HG03342 (cell line): ENCODE data around the gene SPRED3.
"Not testable (repeated sequence)": the region's sequence is repeated elsewhere in the genome, so short reads cannot be mapped to it uniquely, and the experiment has no call there.

ENCODE experiments used
- ATAC-seq: cut with Tn5 transposase; IDR thresholded peaks from one replicate; pipeline ENCODE4 v1.9.1; 2021; ENCODE audit warnings: mild to moderate bottlenecking, moderate library complexity; ENCODE audit not compliant: unreplicated experiment

SPRED3 gene, protein sequence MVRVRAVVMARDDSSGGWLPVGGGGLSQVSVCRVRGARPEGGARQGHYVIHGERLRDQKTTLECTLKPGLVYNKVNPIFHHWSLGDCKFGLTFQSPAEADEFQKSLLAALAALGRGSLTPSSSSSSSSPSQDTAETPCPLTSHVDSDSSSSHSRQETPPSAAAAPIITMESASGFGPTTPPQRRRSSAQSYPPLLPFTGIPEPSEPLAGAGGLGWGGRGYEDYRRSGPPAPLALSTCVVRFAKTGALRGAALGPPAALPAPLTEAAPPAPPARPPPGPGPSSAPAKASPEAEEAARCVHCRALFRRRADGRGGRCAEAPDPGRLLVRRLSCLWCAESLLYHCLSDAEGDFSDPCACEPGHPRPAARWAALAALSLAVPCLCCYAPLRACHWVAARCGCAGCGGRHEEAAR

DNA sequence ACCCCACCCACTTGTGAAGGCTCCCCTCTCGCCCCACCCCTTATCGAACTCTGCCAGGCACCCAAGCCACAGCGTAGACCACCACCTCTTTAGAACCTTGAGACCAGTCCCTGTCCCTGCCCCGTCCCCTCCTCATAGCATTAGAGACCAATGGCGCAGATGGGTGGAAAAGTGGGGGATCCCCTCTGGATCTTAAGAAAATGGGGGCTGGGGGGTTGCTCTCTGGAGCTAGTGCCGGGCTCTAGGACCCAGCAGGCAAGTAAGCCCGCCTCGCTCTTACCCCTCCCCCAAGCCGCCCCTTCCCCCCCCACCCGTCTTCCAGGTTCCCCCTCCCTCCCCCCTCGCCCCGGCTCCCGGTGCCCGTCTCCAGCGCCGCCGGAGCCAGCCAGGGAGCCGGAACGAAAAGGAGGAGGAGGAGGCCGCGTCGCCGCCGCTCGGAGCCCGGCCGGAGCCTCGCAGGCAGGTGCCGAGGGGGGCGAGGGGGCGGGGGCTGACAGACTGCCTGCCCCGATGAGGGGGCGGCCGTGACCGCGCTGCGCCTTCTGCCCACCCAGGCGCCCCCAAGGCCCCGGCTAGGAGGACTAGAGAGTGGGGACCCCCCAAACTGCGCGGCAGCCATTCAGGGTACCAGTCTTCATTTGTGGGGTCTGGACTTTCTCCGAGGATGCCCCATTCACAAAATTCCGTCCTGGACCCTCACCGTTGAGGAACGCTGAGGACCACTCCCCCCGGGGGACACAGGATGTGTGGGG, at the start of gene SPRED3:
TSS of gene SPRED3 (plus strand) at position 349 of the 752 bp plus-strand sequence. CDS start 1,606 bp downstream, outside the sequence.
- ATAC-seq: no peak

DNA sequence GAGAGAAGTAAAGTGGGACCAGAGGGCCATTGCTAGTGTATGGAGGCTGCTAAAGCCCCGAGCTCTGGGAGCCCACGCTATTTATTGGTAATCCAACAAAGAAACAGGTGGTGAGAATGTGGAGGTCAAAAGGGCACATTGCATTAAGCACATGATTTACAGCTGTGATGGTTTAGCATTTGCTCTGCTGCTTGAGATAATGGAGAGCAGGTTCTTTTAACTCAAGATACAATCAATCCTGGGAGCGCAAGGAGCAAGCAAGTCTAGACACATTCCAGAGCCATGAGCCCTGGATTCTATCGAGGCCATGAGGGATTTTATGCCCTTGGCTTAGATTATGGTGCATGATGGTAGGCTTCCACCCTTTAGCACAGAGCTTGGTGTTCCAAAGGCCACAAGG, 49.5 kb upstream of the SPRED3 start:
- ATAC-seq: not testable (repeated sequence)

GRCh38 chr19:38340927-38341326, 47.6 kb upstream of the SPRED3 start:
- no peak for ATAC-seq

DNA sequence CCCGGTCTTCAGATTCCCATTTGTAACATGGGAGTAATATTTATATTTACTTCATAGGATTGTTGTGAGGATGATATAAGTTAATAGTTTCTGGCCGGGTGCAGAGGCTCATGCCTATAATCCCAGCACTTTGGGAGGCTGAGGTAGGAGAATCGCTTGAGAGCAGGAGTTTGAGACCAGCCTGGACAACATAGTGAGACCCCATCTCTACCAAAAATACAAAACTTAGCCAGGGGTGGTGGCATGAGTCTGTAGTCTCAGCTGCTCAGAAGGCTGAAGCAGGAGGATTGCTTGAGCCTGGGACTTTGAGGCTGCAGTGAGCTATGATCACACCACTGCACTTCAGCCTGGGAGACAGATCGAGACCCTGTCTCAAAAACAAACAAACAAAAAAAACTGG, 41.7 kb upstream of the SPRED3 start:
- ATAC-seq: no peak

GRCh38 chr19:38350883-38351282, 37.6 kb upstream of the SPRED3 start:
- ATAC-seq: no peak

GRCh38 chr19:38351865-38352395, 36.6 kb upstream of the SPRED3 start:
- no peak for ATAC-seq

- no peak for ATAC-seq
Observed at GRCh38 chr19:38352611-38353010, 35.9 kb upstream of the SPRED3 start.

- ATAC-seq: no peak
Observed at GRCh38 chr19:38355728-38356725, 32.5 kb upstream of the SPRED3 start.

GRCh38 chr19:38358071-38358470, 30.4 kb upstream of the SPRED3 start:
- no peak for ATAC-seq

DNA sequence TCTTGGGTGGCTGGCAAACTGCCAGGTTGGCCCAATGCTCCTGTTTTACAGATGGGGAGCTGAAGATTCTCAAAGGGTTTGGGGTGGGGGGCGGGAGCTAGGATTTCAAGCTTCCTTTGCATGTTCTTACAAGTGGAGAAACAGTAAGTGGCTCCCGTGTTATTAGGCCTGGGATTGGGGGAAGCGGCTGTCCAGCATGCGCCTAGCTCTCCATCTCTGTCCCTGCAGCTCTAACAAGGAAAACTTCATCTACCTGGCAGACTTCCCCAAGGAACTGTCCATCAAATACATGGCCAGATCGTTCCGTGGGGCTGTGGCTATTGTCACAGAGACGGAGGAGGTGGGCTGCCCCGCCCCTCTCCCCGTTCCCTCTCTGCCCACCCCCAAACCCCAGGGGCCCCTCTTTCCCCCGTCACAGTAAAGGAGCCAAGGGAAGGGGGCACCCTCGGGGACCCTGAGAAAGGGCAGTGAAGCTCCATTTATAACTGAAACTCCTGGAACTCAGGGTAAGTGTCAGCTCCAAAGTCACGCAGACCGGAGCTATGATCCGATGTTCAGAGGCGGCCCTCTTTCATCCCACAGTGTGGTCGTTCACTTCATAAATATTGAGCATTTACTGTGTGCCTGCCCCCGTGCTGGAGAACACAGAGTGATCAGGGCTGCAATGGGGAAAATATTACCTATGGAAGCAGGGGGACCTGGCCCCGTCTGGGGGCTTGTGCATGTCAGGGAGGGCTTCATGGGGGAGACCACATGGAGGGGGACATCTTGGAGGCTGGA, 29.1 kb upstream of the SPRED3 start:
- no peak for ATAC-seq

DNA sequence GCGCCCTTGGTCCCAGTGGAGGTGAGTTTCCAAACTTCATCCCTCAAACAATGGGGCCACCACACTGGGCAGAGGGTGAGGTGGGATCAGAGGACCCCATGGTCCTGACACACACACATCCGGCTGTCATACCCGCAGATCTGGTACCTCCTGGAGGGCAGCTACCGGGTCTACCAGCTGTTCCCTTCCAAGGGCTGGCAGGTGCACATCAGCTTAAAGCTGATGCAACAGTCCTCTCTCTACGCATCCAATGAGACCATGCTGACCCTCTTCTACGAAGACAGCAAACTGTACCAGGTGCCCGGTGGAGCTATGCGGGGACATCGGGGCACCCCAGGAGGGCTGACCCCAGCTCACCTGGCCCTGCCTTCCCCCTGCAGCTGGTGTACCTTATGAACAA, 28.1 kb upstream of the SPRED3 start:
- no peak for ATAC-seq

- no peak for ATAC-seq
Observed at GRCh38 chr19:38360839-38361631, 27.5 kb upstream of the SPRED3 start.

DNA sequence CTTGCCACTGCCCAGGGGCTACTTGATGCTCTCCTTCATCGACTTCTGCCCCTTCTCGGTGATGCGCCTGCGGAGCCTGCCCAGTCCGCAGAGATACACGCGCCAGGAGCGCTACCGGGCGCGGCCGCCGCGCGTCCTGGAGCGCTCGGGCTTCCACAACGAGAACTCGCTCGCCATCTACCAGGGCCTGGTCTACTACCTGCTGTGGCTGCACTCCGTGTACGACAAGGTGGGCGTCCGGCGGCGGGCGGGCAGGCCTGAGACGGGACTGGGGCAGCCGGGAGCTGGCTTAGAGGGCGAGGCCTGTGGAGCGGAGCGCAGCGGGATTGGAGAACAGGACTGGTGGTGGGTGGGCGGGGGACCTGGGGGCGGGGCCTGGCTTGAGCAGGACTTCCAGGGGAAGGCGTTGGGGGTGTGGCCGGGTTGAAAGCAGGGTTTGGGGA, 26.8 kb upstream of the SPRED3 start:
- ATAC-seq: peak; percentile 60

DNA sequence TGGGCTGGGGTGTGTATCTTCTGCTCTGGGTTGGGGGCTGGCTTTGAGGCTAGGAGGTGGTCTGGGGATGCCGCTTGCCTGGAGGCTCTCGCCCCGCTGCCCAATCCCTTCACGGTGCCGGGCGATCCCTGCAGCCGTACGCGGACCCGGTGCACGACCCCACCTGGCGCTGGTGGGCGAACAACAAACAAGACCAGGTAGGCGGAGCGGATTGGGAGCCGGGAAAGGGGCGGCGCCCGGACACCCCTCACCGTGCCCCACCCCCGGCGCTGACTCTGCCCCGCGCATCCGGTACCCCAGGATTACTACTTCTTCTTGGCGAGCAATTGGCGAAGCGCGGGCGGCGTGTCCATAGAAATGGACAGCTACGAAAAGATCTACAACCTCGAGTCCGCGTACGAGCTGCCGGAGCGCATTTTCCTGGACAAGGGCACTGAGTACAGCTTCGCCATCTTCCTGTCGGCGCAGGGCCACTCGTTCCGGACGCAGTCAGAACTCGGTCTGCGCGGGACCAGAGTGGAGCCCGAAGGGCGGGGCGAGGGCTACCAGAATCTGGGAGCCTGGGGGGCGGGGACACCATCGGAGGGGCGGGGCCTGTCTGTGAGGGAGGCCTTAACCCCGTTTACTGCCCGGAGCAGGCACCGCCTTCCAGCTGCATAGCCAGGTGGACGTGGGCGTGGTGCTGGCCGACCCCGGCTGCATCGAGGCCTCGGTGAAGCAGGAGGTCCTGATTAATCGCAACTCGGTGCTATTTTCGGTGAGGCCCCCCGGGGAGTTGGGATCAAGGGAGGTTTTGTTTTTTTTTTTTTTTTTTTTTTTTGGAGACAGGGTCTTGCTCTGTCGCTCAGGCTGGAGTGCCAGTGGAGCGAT, 26.2 kb upstream of the SPRED3 start:
- ATAC-seq: peak; percentile 40

DNA sequence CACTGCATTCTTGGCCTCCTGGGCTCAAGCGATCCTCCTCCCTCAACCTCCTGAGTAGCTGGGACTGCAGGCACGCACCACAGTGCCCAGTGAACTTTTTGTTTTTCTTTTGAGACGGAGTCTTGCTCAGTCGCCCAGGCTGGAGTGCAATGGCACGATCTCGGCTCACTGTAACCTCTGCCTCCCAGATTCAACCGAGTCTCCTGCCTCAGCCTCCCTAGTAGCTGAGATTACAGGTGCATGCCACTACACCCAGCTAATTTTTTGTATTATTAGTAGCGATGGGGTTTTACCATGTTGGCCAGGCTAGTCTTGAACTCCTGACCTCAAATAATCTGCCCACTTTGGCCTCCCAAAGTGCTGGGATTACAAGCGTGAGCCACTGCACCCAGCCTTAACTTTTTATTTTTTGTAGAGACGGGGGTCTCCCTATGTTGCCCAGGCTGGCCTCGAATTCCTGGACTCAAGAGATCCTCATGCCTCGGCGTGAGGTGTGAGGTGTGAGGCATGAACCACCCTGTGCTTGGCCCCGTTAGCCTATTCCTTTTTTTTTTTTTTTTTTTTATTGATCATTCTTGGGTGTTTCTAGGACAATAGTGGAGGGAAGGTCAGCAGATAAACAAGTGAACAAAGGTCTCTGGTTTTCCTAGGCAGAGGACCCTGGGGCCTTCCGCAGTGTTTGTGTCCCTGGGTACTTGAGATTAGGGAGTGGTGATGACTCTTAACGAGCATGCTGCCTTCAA, 25.4 kb upstream of the SPRED3 start:
- ATAC-seq: not testable (repeated sequence)

GRCh38 chr19:38367041-38367440, 21.5 kb upstream of the SPRED3 start:
- ATAC-seq: no peak

GRCh38 chr19:38369584-38369983, 18.9 kb upstream of the SPRED3 start:
- no peak for ATAC-seq
